Endodermal cell (in vitro differentiated cells): ENCODE results near the gene PIP5K1C. TPM values are rescaled to one million over a fixed set of nuclear protein-coding genes. Genes with fewer than 3 reads are reported as not detected.

Source experiments
- DNase-seq: peaks from one replicate; pipeline ENCODE4 v3.0.0-alpha.2; 2017
- H3K27ac ChIP-seq: 2 replicates; pipeline ENCODE4 v1.5.1; 2013; ENCODE audit warnings: mild to moderate bottlenecking, low read depth, low read length, moderate library complexity
- H3K27me3 ChIP-seq: 2 replicates; pipeline ENCODE4 v1.6.1; 2013; ENCODE audit warnings: mild to moderate bottlenecking, low read length, moderate library complexity; ENCODE audit not compliant: insufficient read depth, control insufficient read depth, poor library complexity, severe bottlenecking
- H3K36me3 ChIP-seq: 2 replicates; pipeline ENCODE4 v1.7.0; 2013; ENCODE audit warnings: mild to moderate bottlenecking, low read length, moderate library complexity; ENCODE audit not compliant: control insufficient read depth, insufficient read depth
- H3K4me1 ChIP-seq: one replicate; pipeline ENCODE4 v1.7.0; 2013; ENCODE audit warnings: low read length; ENCODE audit not compliant: control insufficient read depth, insufficient read depth
- H3K4me3 ChIP-seq: 2 replicates; pipeline ENCODE4 v1.5.1; 2013; ENCODE audit warnings: mild to moderate bottlenecking, low read length, moderate library complexity
- H3K9ac ChIP-seq: 2 replicates; pipeline ENCODE4 v1.6.1; 2013; ENCODE audit warnings: mild to moderate bottlenecking, low read length, moderate library complexity; ENCODE audit not compliant: poor library complexity, severe bottlenecking; ENCODE audit errors: extremely low read depth
- H3K9me3 ChIP-seq: 2 replicates; pipeline ENCODE4 v1.6.1; 2013; ENCODE audit warnings: mild to moderate bottlenecking, low read length, moderate library complexity; ENCODE audit not compliant: control insufficient read depth
- H3K27ac Mint-ChIP-seq: 2 replicates; pipeline ENCODE4 v1.8.0; 2020; ENCODE audit warnings: mixed read lengths
- H3K27me3 Mint-ChIP-seq: 2 replicates; pipeline ENCODE4 v1.8.0; 2021; ENCODE audit warnings: mild to moderate bottlenecking, mixed read lengths; ENCODE audit not compliant: insufficient read depth
- H3K36me3 Mint-ChIP-seq: 2 replicates; pipeline ENCODE4 v1.8.0; 2020; ENCODE audit warnings: low read depth, mixed read lengths
- H3K4me1 Mint-ChIP-seq: 2 replicates; pipeline ENCODE4 v1.8.0; 2020; ENCODE audit warnings: mixed read lengths
- H3K4me3 Mint-ChIP-seq: 2 replicates; pipeline ENCODE4 v1.8.0; 2020; ENCODE audit warnings: mild to moderate bottlenecking, moderate library complexity, mixed read lengths
- H3K9me3 Mint-ChIP-seq: 2 replicates; pipeline ENCODE4 v1.8.0; 2020; ENCODE audit warnings: mild to moderate bottlenecking, mixed read lengths
- CTCF ChIP-seq: fragments of 200-600 bp; sonication (generic); conservative IDR thresholded peaks from 2 replicates; pipeline ENCODE4 v1.5.0; 2021; ENCODE audit warnings: antibody characterized with exemption, mild to moderate bottlenecking
- WGBS, 2 experiments: methylation state at CpG; one replicate each; pipeline versions ENCODE4 v1.1.5 to v1.1.7; 2013; ENCODE audit warnings: missing lambda C conversion rate in 2 of 2, mixed read lengths in 1 of 2; ENCODE audit not compliant: insufficient coverage in 1 of 2, insufficient read length in 1 of 2; 5-methylcytosine and 5-hydroxymethylcytosine counted together
- total RNA-seq, 2 donors: library from RNA; stranded (reverse); fragmentation: NEBNext Ultra II Directional in 1 of 2; extraction: Animal tissue kit (Norgen Biotek cat#: 25700) in 1 of 2; gene quantifications; 2 replicates in 1 of 2; 3 replicates in 1 of 2; pipeline ENCODE4 v1.2.1, GENCODE V29; 2021

Gene PIP5K1C
- total RNA-seq, 2 donors from 2014 or later = 43.5 to 51.5 TPM

GRCh38 chr19:3674784-3675543 lies 25.3 kb downstream of the PIP5K1C start:
- DNase-seq = no peak
- H3K36me3 ChIP-seq = no peaks in the 10 kb centered on the region
- no peak for TF ChIP-seq CTCF
- Mint-ChIP-seq H3K27me3 (no peaks in the 10 kb centered on the region), H3K36me3 (peaks cover 16% of the 10 kb centered on the region), H3K27ac (no peak overlapping the region), H3K4me3 (no peak overlapping the region), H3K9me3 (no peaks in the 10 kb centered on the region), H3K4me1 (peaks cover 11% of the 10 kb centered on the region)
- no peak overlapping the region for H3K27ac ChIP-seq
- no peak overlapping the region for H3K4me3 ChIP-seq
- H3K4me1 ChIP-seq = no peaks in the 10 kb centered on the region
- H3K27me3 ChIP-seq = no peaks in the 10 kb centered on the region
- no peak overlapping the region for H3K9ac ChIP-seq
- no peaks in the 10 kb centered on the region for H3K9me3 ChIP-seq
- WGBS, 2 experiments = 98 to 99% methylated on average over 12 to 13 of the region's 13 CpGs

GRCh38 chr19:3673506-3674439 lies 26.5 kb downstream of the PIP5K1C start:
- Histone ChIP-seq H3K9ac (no peak overlapping the region), H3K27me3 (no peaks in the 10 kb centered on the region), H3K4me3 (no peak overlapping the region), H3K9me3 (no peaks in the 10 kb centered on the region), H3K36me3 (no peaks in the 10 kb centered on the region), H3K27ac (no peak overlapping the region), H3K4me1 (no peaks in the 10 kb centered on the region)
- DNase-seq = peak; percentile 37
- H3K36me3 Mint-ChIP-seq = peaks cover 11% of the 10 kb centered on the region
- 89 to 94% methylated on average over 18 to 33 of the region's 34 CpGs for WGBS, 2 experiments
- no peak overlapping the region for H3K4me3 Mint-ChIP-seq
- no peaks in the 10 kb centered on the region for H3K27me3 Mint-ChIP-seq
- no peaks in the 10 kb centered on the region for H3K9me3 Mint-ChIP-seq
- no peak for TF ChIP-seq CTCF
- peaks cover 11% of the 10 kb centered on the region for H3K4me1 Mint-ChIP-seq
- peak overlapping the region; percentile 30 for H3K27ac Mint-ChIP-seq

GRCh38 chr19:3672993-3673392 lies 27.3 kb downstream of the PIP5K1C start:
- H3K4me3 Mint-ChIP-seq = no peak overlapping the region
- peak; percentile 36 for TF ChIP-seq CTCF
- no peaks in the 10 kb centered on the region for H3K27me3 ChIP-seq
- H3K9ac ChIP-seq = no peak overlapping the region
- H3K27me3 Mint-ChIP-seq = no peaks in the 10 kb centered on the region
- DNase-seq = peak; percentile 76
- H3K36me3 ChIP-seq = no peaks in the 10 kb centered on the region
- H3K36me3 Mint-ChIP-seq = peaks cover 11% of the 10 kb centered on the region
- H3K27ac ChIP-seq = no peak overlapping the region
- H3K9me3 ChIP-seq = no peaks in the 10 kb centered on the region
- peak overlapping the region; percentile 48 for H3K27ac Mint-ChIP-seq
- peaks cover 11% of the 10 kb centered on the region for H3K4me1 Mint-ChIP-seq
- H3K4me3 ChIP-seq = no peak overlapping the region
- no peaks in the 10 kb centered on the region for H3K4me1 ChIP-seq
- WGBS, 2 experiments = 83 to 89% methylated on average over 4 to 12 of the region's 13 CpGs
- H3K9me3 Mint-ChIP-seq = no peaks in the 10 kb centered on the region
